Testis (tissue), 3 donors: Measurements from ENCODE around the gene TTC28. TPM values are rescaled to one million over a fixed set of nuclear protein-coding genes. Genes with fewer than 3 reads are reported as not detected.

ENCODE experiments used
- DNase-seq: peaks from one replicate; pipeline ENCODE4 v3.0.0-alpha.2; 2019
- H3K27ac ChIP-seq, 2 donors: fragments of 200-600 bp; sonication (generic); one replicate each; pipeline ENCODE4 v1.5.1; 2019
- H3K27me3 ChIP-seq: fragments of 200-600 bp; sonication (generic); one replicate; pipeline ENCODE4 v1.5.1; 2019
- H3K36me3 ChIP-seq: fragments of 200-600 bp; sonication (generic); one replicate; pipeline ENCODE4 v1.5.1; 2017; ENCODE audit warnings: low read depth; ENCODE audit errors: missing control alignments
- H3K4me1 ChIP-seq: fragments of 200-600 bp; sonication (generic); one replicate; pipeline ENCODE4 v1.5.1; 2019
- H3K4me3 ChIP-seq, 2 donors: fragments of 200-600 bp; sonication (generic); one replicate each; pipeline ENCODE4 v1.5.1; 2017 to 2019
- H3K9me3 ChIP-seq: fragments of 200-600 bp; sonication (generic); one replicate; pipeline ENCODE4 v1.5.1; 2017
- CTCF ChIP-seq, 3 experiments: fragments of 450-650 bp in 2 of 3; fragments of 200-600 bp in 1 of 3; sonication (generic) in 1 of 3; IDR thresholded peaks; one replicate each; pipeline ENCODE4 v1.5.1; 2016 to 2019; ENCODE audit warnings: antibody characterized with exemption in 3 of 3, mild to moderate bottlenecking in 2 of 3, moderate library complexity in 1 of 3
- POLR2A ChIP-seq: fragments of 450-650 bp; IDR thresholded peaks from one replicate; pipeline ENCODE4 v1.6.1; 2017; ENCODE audit warnings: antibody characterized with exemption, mild to moderate bottlenecking, moderate library complexity
- WGBS, 2 donors: methylation state at CpG; one replicate each; pipeline ENCODE4 v1.1.5; 2018; 5-methylcytosine and 5-hydroxymethylcytosine counted together
- intact Hi-C: fragments of 100-400 bp; cut with DNase I; formaldehyde crosslinking; loops from one replicate; pipeline ENCODE4 v1.15.1; 2023; ENCODE audit warnings: low total_unique reads
- polyA plus RNA-seq: library from polyadenylated mRNA; stranded (reverse); fragments of 350-450 nt; fragmentation: Illumina TruSeq; extraction: RNeasy Lipid Tissue Mini Kit (QIAGEN cat#74804); gene quantifications from one replicate; pipeline ENCODE4 v1.2.3, GENCODE V29; 2014; ENCODE audit warnings: low read depth, low replicate concordance; ENCODE audit not compliant: insufficient read depth
- total RNA-seq, 2 donors: library from RNA; depleted of rRNA; stranded (reverse); fragments of >200 nt; gene quantifications; one replicate each; pipeline ENCODE4 v1.2.3, GENCODE V29; 2016

TTC28 gene
- total and polyA plus RNA-seq, 3 donors from 2014 or later = 29.4 to 121 (median 75.5) TPM

GRCh38 chr22:27971926-27972325 lies 707.7 kb downstream of the TTC28 start:
- Histone ChIP-seq H3K27ac (no peak overlapping the region), H3K9me3 (no peaks in the 10 kb centered on the region), H3K36me3 (no peaks in the 10 kb centered on the region), H3K4me1 (no peaks in the 10 kb centered on the region), H3K27me3 (no peaks in the 10 kb centered on the region), H3K4me3 (no peak overlapping the region)
- TF ChIP-seq CTCF (IDR thresholded peaks at IDR 0.05) = no peak
- no peak for TF ChIP-seq POLR2A
- 90 to 94% methylated on average over 1 of the region's 1 CpG for WGBS, 2 donors
- intact Hi-C loops = no loop called here
- no peak for DNase-seq

DNA sequence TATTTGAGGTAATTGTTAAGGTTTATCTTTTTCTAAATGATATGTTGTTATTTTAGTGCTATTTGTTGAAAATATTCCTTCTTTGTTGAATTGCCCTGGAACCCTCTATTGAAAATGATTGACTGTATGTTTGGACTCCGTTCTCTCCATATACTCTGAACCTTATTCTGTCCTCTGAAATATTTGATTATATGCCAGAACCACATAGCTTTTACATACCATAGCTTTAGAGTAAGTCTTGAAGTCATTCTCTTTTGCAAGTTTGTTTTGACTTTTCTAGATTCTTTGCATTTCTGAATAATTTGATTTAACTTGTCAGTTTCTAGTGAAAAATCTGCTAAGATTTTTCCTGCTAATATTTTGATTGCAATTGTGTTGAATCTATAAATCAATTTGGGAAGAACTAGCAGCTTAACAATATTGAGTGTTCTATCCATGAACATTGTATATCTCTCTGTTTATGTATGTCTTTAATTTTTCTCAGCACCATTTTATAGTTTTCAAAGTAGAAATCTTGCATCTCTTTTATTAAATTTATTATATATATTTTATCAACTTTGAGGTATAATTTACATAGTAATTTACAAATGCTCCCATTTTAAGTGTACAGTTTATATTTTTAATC lies 708.9 kb downstream of the TTC28 start:
- no peak for DNase-seq
- WGBS, 2 donors = 94 to 100% methylated on average over 1 of the region's 1 CpG
- Histone ChIP-seq H3K36me3 (no peaks in the 10 kb centered on the region), H3K27me3 (no peaks in the 10 kb centered on the region), H3K9me3 (no peaks in the 10 kb centered on the region), H3K4me1 (no peaks in the 10 kb centered on the region), H3K27ac (no peak overlapping the region), H3K4me3 (no peak overlapping the region)
- intact Hi-C loops = no loop called here
- TF ChIP-seq CTCF (IDR thresholded peaks at IDR 0.05) = no peak

- DNase-seq = no peak
- 88 to 91% methylated on average over 15 of the region's 15 CpGs for WGBS, 2 donors
- Histone ChIP-seq H3K9me3 (no peaks in the 10 kb centered on the region), H3K4me1 (peaks cover 9% of the 10 kb centered on the region), H3K36me3 (no peaks in the 10 kb centered on the region), H3K27me3 (no peaks in the 10 kb centered on the region), H3K4me3 (no peak overlapping the region), H3K27ac (no peak overlapping the region)
- intact Hi-C loops = no loop called here
- TF ChIP-seq POLR2A (no peak), CTCF (IDR thresholded peaks at IDR 0.05) (no peak)
These were observed 713.2 kb downstream of the TTC28 start for GRCh38 chr22:27966168-27967064.

DNA sequence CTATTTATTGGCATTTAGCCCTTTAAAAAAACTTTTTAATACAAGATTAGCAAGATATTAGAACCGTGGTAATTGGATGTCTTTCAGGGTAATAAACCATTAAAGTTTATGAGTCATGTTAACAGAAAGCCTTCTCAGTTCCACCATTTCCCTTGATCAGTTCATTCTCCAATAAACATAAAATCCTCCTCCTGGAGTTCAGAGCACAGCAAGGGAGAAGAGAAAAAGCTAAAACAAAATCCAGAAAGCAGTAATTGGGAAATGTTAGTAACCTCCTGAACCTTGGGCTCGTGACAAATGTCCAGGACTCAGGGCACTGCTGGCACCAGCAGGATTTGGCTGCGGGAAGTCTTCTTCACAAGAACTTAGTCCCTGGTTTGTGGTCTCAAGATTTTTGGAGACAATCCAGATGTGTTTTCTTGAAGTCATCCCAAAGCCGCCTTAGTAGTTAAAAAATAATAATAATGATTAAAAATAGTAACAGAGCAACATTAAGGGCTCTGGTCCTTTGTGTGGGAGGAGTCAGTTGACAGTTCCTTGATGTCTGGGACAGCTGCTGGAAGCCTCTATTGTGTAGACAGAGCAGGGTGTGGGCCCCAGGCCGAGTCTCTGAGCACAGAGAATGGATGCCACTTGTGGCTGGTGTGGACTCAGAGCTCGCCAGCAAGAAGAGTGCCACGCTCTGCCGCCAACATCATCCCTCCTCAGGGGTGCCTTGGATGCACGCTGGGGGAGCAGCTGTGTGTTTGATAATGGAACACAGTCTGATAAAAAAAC lies 717.2 kb downstream of the TTC28 start:
- intact Hi-C loops = no loop called here
- H3K27me3 ChIP-seq = no peaks in the 10 kb centered on the region
- no peak for DNase-seq
- TF ChIP-seq CTCF (IDR thresholded peaks at IDR 0.05) (no peak), POLR2A (no peak)
- peak overlapping the region in 1 of 2 donors; percentile 46 for H3K27ac ChIP-seq
- no peak overlapping the region for H3K4me3 ChIP-seq
- 47 to 52% methylated on average over 9 of the region's 9 CpGs for WGBS, 2 donors
- H3K9me3 ChIP-seq = no peaks in the 10 kb centered on the region
- peaks cover 10% of the 10 kb centered on the region for H3K4me1 ChIP-seq
- H3K36me3 ChIP-seq = no peaks in the 10 kb centered on the region
